Heart right ventricle (tissue), 16 donors: ENCODE results near the gene SKA2. TPM values are rescaled to one million over a fixed set of nuclear protein-coding genes. Genes with fewer than 3 reads are reported as not detected.

ENCODE experiments used
- ATAC-seq, 8 donors: fragments of 200-7000 bp; cut with Tn5 transposase; one replicate each; pipeline ENCODE4 v1.9.1; 2020; ENCODE audit warnings: mild to moderate bottlenecking in 8 of 8, moderate library complexity in 8 of 8, moderate number of reproducible peaks in 1 of 8
- DNase-seq, 2 donors: peaks; one replicate each; pipeline ENCODE4 v3.0.0-alpha.2; 2020
- H3K27ac ChIP-seq, 10 donors: fragments of 200-600 bp; sonication (generic) in 2 of 10; one replicate each; pipeline versions ENCODE4 v1.5.0 to v1.8.0; 2020 to 2022; ENCODE audit warnings: mild to moderate bottlenecking in 3 of 10
- H3K27me3 ChIP-seq, 7 donors: fragments of 200-600 bp; one replicate each; pipeline ENCODE4 v1.8.0; 2021 to 2022; ENCODE audit warnings: mild to moderate bottlenecking in 2 of 7
- H3K36me3 ChIP-seq, 9 donors: fragments of 200-600 bp; sonication (generic) in 1 of 9; one replicate each; pipeline versions ENCODE4 v1.5.0 to v1.8.0; 2020 to 2022; ENCODE audit warnings: mild to moderate bottlenecking in 2 of 9
- H3K4me1 ChIP-seq, 9 donors: fragments of 200-600 bp; sonication (generic) in 1 of 9; one replicate each; pipeline versions ENCODE4 v1.5.0 to v1.8.0; 2020 to 2022; ENCODE audit warnings: mild to moderate bottlenecking in 4 of 9
- H3K4me3 ChIP-seq, 10 donors: fragments of 200-600 bp; sonication (generic) in 2 of 10; one replicate each; pipeline versions ENCODE4 v1.5.0 to v1.8.0; 2020 to 2022; ENCODE audit warnings: mild to moderate bottlenecking in 7 of 10, moderate library complexity in 2 of 10
- H3K9me3 ChIP-seq, 11 donors: fragments of 200-600 bp in 10 of 11; sonication (generic) in 2 of 11; one replicate each; pipeline versions ENCODE4 v1.5.0 to v1.8.0; 2013 to 2022; ENCODE audit warnings: mild to moderate bottlenecking in 2 of 11, control low read depth in 1 of 11, moderate library complexity in 1 of 11
- WGBS, 2 donors: extraction: QIAGEN DNeasy Blood & Tissue Kit; methylation state at CpG; one replicate each; pipeline ENCODE4 v1.1.7; 2013; ENCODE audit warnings: inconsistent platforms in 1 of 2; 5-methylcytosine and 5-hydroxymethylcytosine counted together
- intact Hi-C, 10 donors: fragments of 100-400 bp; cut with DNase I; formaldehyde crosslinking; loops; one replicate each; pipeline versions ENCODE4 v1.11.1 to v1.14.2; 2022
- polyA plus RNA-seq, 2 donors: library from polyadenylated mRNA; stranded (reverse); fragments of 200-250 nt; gene quantifications; one replicate each; pipeline ENCODE4 v1.2.3, GENCODE V29; 2013
- total RNA-seq, 10 donors: library from RNA; stranded (reverse); fragmentation: NEBNext Ultra II Directional in 3 of 10; extraction: Animal tissue kit (Norgen Biotek cat#: 25700) in 3 of 10; gene quantifications; one replicate each; pipeline versions ENCODE4 v1.2.1 to v1.2.4, GENCODE V29; 2021 to 2023
- TF ChIP-seq, protein P1 (sequence below), 9 donors: fragments of 200-600 bp; sonication (generic) in 2 of 9; IDR thresholded peaks; one replicate each; pipeline versions ENCODE4 v1.5.0 to v1.8.0; 2021 to 2022; ENCODE audit warnings: antibody characterized with exemption in 9 of 9, mild to moderate bottlenecking in 5 of 9, moderate library complexity in 1 of 9
- donor health status: Arrhythmogenic right ventricular cardiomyopathy.
- donor health status: ischemic (EF 13 %, LVEDD 7.1; RV severe dilation, severe dysfunction).
- donor health status: healthy with polysubstance abuse.
- donor health status: DM: no; HTN: yes; CAD: no.
- donor health status: DM: no; HTN: no; CAD: no.
- donor health status: ischemic (EF 25% LVEDD 6.9; RV normal size, moderate dysfunction).
- donor health status: ischemic (EF 25% LVEDD 5.7; RV mildly dilated, moderate dysfunction).
- donor health status: healthy.
- donor health status: DM: yes; HTN: yes; CAD: no.
- donor health status: Ischemic cardiomyopathy.
- donor health status: ischemic (EF 35%, LVEDD 5.7; RV mildly dilated, moderate dysfunction).
- donor health status: nonischemic (EF 11% LVEDD 7.7; RV severe dilation, severe dysfunction).
- donor health status: DM: yes; HTN: yes; CAD: no.
- donor health status: PGD.
- donor health status: ischemic (EF 29% LVEDD 5.4; RV normal size, mild dysfunction).
- donor health status: nonischemic (EF 23%, LVEDD 6.1; RV moderate dilation, normal function).

The SKA2 gene
- total and polyA plus RNA-seq, 12 donors = 28.0 to 46.4 (median 34.8) TPM

DNA sequence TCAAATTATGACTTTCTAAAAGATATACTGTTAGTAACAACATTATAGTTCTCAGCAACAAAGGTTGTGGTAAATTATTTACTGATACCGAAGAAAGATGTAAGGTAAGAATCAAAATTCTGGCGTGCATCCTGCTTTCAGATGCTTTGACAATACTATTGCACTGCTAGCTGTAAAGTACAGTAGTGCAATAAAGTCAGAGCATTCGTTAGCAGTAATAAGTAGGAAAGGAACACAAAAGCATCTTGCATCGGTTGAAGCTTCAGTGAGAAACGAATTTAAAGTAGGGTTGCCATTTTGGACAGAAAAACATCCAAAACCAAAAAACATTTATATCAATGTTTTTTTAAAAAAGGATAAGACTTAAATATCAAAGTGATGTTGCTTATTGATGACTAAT, 4.0 kb downstream of the SKA2 start:
- Histone ChIP-seq H3K4me3 (no peak overlapping the region), H3K9me3 (no peaks in the 10 kb centered on the region), H3K36me3 (no peaks in the 10 kb centered on the region), H3K4me1 (peaks cover 0 to 32% (median 23%) of the 10 kb centered on the region in 9 donors), H3K27ac (no peak overlapping the region), H3K27me3 (no peaks in the 10 kb centered on the region)
- DNase-seq (no peak), ATAC-seq (no peak)
- intact Hi-C loops = loop anchor here in 2 of 10 donors (5.0 to 10.0 kb wide), 2 partner anchors 44 to 46 kb away; partner anchors contain the start of gene TRIM37 (in 2 of the 2)
- WGBS, 2 donors = 68 to 77% methylated on average over 5 of the region's 5 CpGs
- TF ChIP-seq, protein P1, sequence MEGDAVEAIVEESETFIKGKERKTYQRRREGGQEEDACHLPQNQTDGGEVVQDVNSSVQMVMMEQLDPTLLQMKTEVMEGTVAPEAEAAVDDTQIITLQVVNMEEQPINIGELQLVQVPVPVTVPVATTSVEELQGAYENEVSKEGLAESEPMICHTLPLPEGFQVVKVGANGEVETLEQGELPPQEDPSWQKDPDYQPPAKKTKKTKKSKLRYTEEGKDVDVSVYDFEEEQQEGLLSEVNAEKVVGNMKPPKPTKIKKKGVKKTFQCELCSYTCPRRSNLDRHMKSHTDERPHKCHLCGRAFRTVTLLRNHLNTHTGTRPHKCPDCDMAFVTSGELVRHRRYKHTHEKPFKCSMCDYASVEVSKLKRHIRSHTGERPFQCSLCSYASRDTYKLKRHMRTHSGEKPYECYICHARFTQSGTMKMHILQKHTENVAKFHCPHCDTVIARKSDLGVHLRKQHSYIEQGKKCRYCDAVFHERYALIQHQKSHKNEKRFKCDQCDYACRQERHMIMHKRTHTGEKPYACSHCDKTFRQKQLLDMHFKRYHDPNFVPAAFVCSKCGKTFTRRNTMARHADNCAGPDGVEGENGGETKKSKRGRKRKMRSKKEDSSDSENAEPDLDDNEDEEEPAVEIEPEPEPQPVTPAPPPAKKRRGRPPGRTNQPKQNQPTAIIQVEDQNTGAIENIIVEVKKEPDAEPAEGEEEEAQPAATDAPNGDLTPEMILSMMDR (IDR thresholded peaks at IDR 0.05) = no peak

DNA sequence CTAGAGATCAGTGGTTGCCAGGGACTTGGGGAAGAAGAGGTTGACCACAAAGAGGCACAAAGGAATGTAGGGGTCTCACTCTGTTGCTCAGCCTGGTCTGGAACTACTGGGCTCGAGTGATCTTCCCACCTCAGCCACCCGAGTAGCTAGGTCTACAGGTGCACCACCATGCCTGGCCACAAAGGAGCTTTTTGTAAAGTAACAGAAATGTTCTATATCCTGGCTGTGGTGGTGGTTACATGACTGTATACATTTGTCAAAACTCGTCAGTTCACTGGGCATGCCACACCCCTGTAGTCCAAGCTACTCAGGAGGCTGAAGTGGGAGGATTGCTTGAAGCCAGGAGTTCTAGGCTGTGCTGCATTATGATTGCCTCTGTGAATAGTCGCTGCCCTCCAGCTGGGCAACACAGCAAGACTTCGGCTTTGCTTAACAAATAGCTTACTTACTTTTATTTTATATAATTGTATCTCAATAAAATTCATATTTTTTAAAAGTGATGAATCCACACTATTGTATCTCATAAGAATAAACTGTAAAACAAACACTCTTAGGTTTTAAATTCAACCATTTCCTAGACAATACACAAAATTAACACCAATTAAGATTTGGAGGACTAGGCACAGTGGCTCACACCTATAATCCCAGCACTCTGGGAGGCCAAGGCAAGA, 5.0 kb downstream of the SKA2 start:
- WGBS, 2 donors = 93 to 95% methylated on average over 5 of the region's 5 CpGs
- intact Hi-C loops = loop anchor here in 4 of 10 donors (2.0 to 10.0 kb wide), 3 partner anchors 35 to 45 kb away; partner anchors contain the start of gene TRIM37 (in 3 of the 4)
- Histone ChIP-seq H3K9me3 (no peaks in the 10 kb centered on the region), H3K27ac (no peak overlapping the region), H3K4me3 (no peak overlapping the region), H3K36me3 (peaks cover 0 to under 1% (median 0%) of the 10 kb centered on the region in 9 donors), H3K27me3 (no peaks in the 10 kb centered on the region), H3K4me1 (peaks cover 0 to 30% (median 19%) of the 10 kb centered on the region in 9 donors)
- no peak for ATAC-seq
- TF ChIP-seq, protein P1 (IDR thresholded peaks at IDR 0.05) = no peak
- no peak for DNase-seq

DNA sequence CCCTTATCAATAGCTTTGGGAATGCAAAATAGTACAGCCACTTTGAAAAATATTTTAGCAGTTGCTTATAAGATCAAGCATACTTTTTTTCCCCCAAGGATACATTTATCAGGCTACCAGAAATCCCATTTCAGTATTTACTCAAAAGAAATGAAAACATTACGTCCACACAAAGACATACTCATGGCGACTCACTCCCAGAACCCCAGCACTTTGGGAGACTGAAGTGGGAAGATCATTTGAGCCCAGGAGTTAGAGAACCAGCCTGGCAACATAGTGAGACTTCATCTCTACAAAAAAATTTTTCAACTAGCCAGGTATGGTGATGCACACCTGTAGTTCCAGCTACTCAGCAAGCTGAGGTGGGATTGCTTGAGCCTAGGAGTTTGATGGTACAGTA, 5.9 kb downstream of the SKA2 start:
- DNase-seq = no peak
- Histone ChIP-seq H3K27ac (no peak overlapping the region), H3K4me3 (no peak overlapping the region), H3K36me3 (peaks cover 0 to 7% (median 0%) of the 10 kb centered on the region in 9 donors), H3K4me1 (peaks cover 0 to 30% (median 18%) of the 10 kb centered on the region in 9 donors), H3K27me3 (no peaks in the 10 kb centered on the region), H3K9me3 (no peaks in the 10 kb centered on the region)
- intact Hi-C loops = loop anchor here in 2 of 10 donors (2.0 to 5.0 kb wide), 2 partner anchors 34 to 42 kb away; partner anchors contain the start of gene TRIM37 (in 1 of the 2)
- 85 to 88% methylated on average over 2 of the region's 2 CpGs for WGBS, 2 donors
- TF ChIP-seq, protein P1 (IDR thresholded peaks at IDR 0.05) = no peak
- ATAC-seq = no peak

DNA sequence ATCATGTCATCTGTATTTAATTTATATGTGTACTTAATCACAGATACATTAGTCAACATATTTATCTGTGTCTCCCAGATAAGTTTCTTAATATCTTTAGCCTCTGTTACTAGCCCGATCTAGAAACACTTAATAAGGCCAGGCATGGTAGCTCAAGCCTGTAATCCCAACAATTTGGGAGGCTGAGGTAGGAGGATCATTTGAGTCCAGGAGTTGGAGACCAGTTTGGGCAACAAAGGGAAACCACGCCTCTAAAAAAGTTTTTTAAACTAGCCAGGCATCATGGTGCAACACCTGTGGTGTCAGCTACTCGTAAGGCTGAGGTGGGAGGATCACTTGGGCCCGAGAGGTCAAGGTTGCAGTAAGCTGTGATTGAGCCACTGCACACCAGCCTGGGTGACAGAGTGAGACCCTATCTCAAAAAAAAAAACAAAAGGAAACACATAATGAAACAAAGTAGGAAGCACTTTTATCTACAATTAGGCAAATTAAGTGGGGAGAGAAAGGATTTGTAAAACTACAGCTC, 9.4 kb downstream of the SKA2 start:
- 95 to 98% methylated on average over 4 of the region's 4 CpGs for WGBS, 2 donors
- Histone ChIP-seq H3K27me3 (no peaks in the 10 kb centered on the region), H3K36me3 (peaks cover 0 to 16% (median 0%) of the 10 kb centered on the region in 9 donors), H3K9me3 (no peaks in the 10 kb centered on the region), H3K4me3 (no peak overlapping the region), H3K27ac (no peak overlapping the region), H3K4me1 (no peaks in the 10 kb centered on the region)
- intact Hi-C loops = loop anchor here in 1 of 10 donors (5.0 kb wide), 1 partner anchor 38 kb away; the partner anchor contains the start of gene TRIM37
- no peak for ATAC-seq
- TF ChIP-seq, protein P1 (IDR thresholded peaks at IDR 0.05) = no peak
- no peak for DNase-seq
